Measurements from ENCODE around the gene NTN4. TPM values are rescaled to one million over a fixed set of nuclear protein-coding genes. Genes with fewer than 3 reads are reported as not detected.
"Not testable (repeated sequence)": the region's sequence is repeated elsewhere in the genome, so short reads cannot be mapped to it uniquely, and the experiment has no call there.

The NTN4 gene
- total and polyA plus RNA-seq, 8 donors = 14.6 to 63.9 (median 21.1) TPM

DNA sequence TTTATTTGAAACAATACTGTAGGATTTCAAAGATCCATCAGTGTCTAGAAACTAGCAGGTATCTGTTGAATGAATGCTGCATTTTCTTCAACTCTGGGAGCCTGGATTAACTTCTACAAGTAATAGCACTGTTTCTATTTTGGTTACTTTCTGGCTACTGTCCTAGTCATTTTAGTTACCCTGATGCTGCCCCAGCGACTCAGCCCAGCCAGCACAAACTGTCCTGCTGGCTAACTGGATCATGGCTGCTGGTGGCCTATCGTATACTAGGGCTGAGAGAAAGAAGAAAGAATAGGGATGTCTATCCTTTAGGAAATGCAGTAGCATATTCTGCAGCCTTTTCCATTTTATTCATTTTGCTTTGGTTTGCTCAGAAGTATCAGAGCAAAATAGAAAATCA, 53.9 kb downstream of the NTN4 start:
- intact Hi-C loops (cut with DNase I) = no loop called here
- ATAC-seq (peak in 2 of 4 donors; percentile 14 to 21), DNase-seq (no peak), FAIRE-seq (no peak)
- TF ChIP-seq, protein P1, sequence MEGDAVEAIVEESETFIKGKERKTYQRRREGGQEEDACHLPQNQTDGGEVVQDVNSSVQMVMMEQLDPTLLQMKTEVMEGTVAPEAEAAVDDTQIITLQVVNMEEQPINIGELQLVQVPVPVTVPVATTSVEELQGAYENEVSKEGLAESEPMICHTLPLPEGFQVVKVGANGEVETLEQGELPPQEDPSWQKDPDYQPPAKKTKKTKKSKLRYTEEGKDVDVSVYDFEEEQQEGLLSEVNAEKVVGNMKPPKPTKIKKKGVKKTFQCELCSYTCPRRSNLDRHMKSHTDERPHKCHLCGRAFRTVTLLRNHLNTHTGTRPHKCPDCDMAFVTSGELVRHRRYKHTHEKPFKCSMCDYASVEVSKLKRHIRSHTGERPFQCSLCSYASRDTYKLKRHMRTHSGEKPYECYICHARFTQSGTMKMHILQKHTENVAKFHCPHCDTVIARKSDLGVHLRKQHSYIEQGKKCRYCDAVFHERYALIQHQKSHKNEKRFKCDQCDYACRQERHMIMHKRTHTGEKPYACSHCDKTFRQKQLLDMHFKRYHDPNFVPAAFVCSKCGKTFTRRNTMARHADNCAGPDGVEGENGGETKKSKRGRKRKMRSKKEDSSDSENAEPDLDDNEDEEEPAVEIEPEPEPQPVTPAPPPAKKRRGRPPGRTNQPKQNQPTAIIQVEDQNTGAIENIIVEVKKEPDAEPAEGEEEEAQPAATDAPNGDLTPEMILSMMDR (IDR thresholded peaks at IDR 0.05) = no peak
- Histone ChIP-seq H3K4me3 (peak overlapping the region in 3 of 4 donors; percentile 0 to 33 (median 16)), H3K27me3 (no peaks in the 10 kb centered on the region), H3K4me1 (peaks cover 17 to 39% (median 29%) of the 10 kb centered on the region in 3 donors), H3K36me3 (no peaks in the 10 kb centered on the region), H3K27ac (peak overlapping the region; percentile 67 to 87 (median 87)), H3K9me3 (no peaks in the 10 kb centered on the region)
- WGBS, 2 donors = 30 to 36% methylated on average over 2 of the region's 2 CpGs

- H3K36me3 ChIP-seq; intact Hi-C loops (cut with DNase I); ATAC-seq; FAIRE-seq; H3K9me3 ChIP-seq; DNase-seq; H3K27me3 ChIP-seq: not testable (repeated sequence)
- 45 to 60% methylated on average over 5 of the region's 5 CpGs for WGBS, 2 donors
- peaks cover 14 to 40% (median 24%) of the 10 kb centered on the region in 3 donors for H3K4me1 ChIP-seq
- H3K27ac ChIP-seq = peak overlapping the region in 2 of 4 donors; percentile 87
- peak overlapping the region in 2 of 4 donors; percentile 16 to 33 for H3K4me3 ChIP-seq
These were observed 54.8 kb downstream of the NTN4 start for GRCh38 chr12:95735728-95736127.

DNA sequence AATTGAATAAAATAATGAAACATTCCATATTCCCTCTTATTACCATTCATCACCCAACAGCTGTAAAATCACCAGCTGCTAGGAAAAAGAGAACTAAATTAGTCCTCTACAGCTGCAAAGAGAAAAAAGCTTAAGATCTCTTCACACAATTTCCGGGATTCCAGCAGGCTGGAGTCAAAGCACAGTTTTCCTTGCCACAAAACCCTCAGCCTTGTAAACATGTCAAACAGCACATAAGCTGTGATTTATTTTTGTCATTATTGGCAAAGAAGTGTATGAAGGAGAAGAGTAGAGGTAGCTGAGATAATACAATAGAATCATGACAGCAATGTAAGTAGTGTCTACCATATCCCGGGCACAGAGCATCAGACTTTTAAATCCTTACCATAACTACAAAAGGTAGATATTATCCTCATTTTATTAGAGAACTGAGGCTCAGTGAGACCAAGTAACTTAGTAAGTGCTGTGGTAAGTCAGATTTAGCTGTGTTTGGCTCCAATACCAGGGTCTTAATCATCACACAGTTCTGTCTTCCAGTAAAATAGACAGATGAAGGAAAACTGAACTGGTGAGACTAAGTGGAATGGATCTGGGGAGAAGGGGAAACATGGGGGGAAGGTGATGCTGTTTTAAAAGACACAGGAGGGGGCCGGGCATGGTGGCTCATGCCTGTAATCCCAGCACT, 57.3 kb downstream of the NTN4 start:
- DNase-seq = no peak
- no peaks in the 10 kb centered on the region for H3K27me3 ChIP-seq
- TF ChIP-seq, protein P1 (IDR thresholded peaks at IDR 0.05) = no peak
- FAIRE-seq = peak; percentile 41
- H3K4me1 ChIP-seq = peaks cover 12 to 33% (median 13%) of the 10 kb centered on the region in 3 donors
- intact Hi-C loops (cut with DNase I) = no loop called here
- H3K36me3 ChIP-seq = no peaks in the 10 kb centered on the region
- no peaks in the 10 kb centered on the region for H3K9me3 ChIP-seq
- peak overlapping the region in 2 of 4 donors; percentile 47 to 60 for H3K27ac ChIP-seq
- peak overlapping the region in 1 of 4 donors; percentile 0 for H3K4me3 ChIP-seq
- 53 to 65% methylated on average over 3 of the region's 3 CpGs for WGBS, 2 donors
- ATAC-seq = peak in 1 of 4 donors; percentile 4

GRCh38 chr12:95731519-95731958, 59.0 kb downstream of the NTN4 start:
- 75 to 83% methylated on average over 7 of the region's 7 CpGs for WGBS, 2 donors
- DNase-seq = no peak
- H3K27me3 ChIP-seq = no peaks in the 10 kb centered on the region
- intact Hi-C loops (cut with DNase I) = no loop called here
- no peak overlapping the region for H3K4me3 ChIP-seq
- H3K9me3 ChIP-seq = no peaks in the 10 kb centered on the region
- H3K4me1 ChIP-seq = peaks cover 4 to 22% (median 13%) of the 10 kb centered on the region in 3 donors
- no peak for ATAC-seq
- FAIRE-seq = no peak
- H3K27ac ChIP-seq = no peak overlapping the region
- TF ChIP-seq, protein P1 (IDR thresholded peaks at IDR 0.05) = no peak
- no peaks in the 10 kb centered on the region for H3K36me3 ChIP-seq

GRCh38 chr12:95730457-95730856, 60.1 kb downstream of the NTN4 start:
- peak overlapping the region in 1 of 4 donors; percentile 20 for H3K27ac ChIP-seq
- peaks cover 4 to 26% (median 13%) of the 10 kb centered on the region in 3 donors for H3K4me1 ChIP-seq
- H3K4me3 ChIP-seq = no peak overlapping the region
- ATAC-seq = peak in 3 of 4 donors; percentile 69 to 79 (median 69)
- FAIRE-seq = no peak
- no peaks in the 10 kb centered on the region for H3K36me3 ChIP-seq
- no peaks in the 10 kb centered on the region for H3K27me3 ChIP-seq
- H3K9me3 ChIP-seq = no peaks in the 10 kb centered on the region
- 31 to 32% methylated on average over 1 of the region's 1 CpG for WGBS, 2 donors
- TF ChIP-seq, protein P1 (IDR thresholded peaks at IDR 0.05) = no peak
- DNase-seq = no peak
- intact Hi-C loops (cut with DNase I) = no loop called here

Measured in pancreas (tissue), 10 donors.